HuH-7 (cell line): ENCODE data around the gene CDK5RAP2.

Experiments
- DNase-seq: peaks from one replicate; pipeline ENCODE4 v3.0.0; 2011; ENCODE audit warnings: low spot score

The CDK5RAP2 gene

GRCh38 chr9:120382453-120382852, 197.5 kb downstream of the CDK5RAP2 start:
- no peak for DNase-seq

- no peak for DNase-seq
Observed at GRCh38 chr9:120381839-120382238, 198.1 kb downstream of the CDK5RAP2 start.

- no peak for DNase-seq
Observed at GRCh38 chr9:120379611-120380010, 200.4 kb downstream of the CDK5RAP2 start.

GRCh38 chr9:120378680-120379079, 201.3 kb downstream of the CDK5RAP2 start:
- DNase-seq, result no peak

GRCh38 chr9:120377268-120378159, 202.5 kb downstream of the CDK5RAP2 start:
- DNase-seq, result no peak

GRCh38 chr9:120376101-120376500, 203.9 kb downstream of the CDK5RAP2 start:
- no peak for DNase-seq

GRCh38 chr9:120375316-120375715, 204.7 kb downstream of the CDK5RAP2 start:
- no peak for DNase-seq

GRCh38 chr9:120374817-120375216, 205.2 kb downstream of the CDK5RAP2 start:
- DNase-seq, result no peak

- DNase-seq, result no peak
Observed at GRCh38 chr9:120374239-120374638, 205.7 kb downstream of the CDK5RAP2 start.

GRCh38 chr9:120372040-120372439, 207.9 kb downstream of the CDK5RAP2 start:
- DNase-seq, result no peak

GRCh38 chr9:120369608-120370220, 210.3 kb downstream of the CDK5RAP2 start:
- DNase-seq, result no peak

GRCh38 chr9:120368799-120369198, 211.2 kb downstream of the CDK5RAP2 start:
- DNase-seq, result no peak

- DNase-seq, result no peak
Observed at GRCh38 chr9:120366644-120367019, 213.3 kb downstream of the CDK5RAP2 start.

- no peak for DNase-seq
Observed at GRCh38 chr9:120365386-120365785, 214.6 kb downstream of the CDK5RAP2 start.

GRCh38 chr9:120363697-120364096, 216.3 kb downstream of the CDK5RAP2 start:
- DNase-seq, result no peak

- DNase-seq, result no peak
Observed at GRCh38 chr9:120362446-120362845, 217.5 kb downstream of the CDK5RAP2 start.

- DNase-seq, result no peak
Observed at GRCh38 chr9:120361551-120361950, 218.4 kb downstream of the CDK5RAP2 start.

GRCh38 chr9:120360510-120360909, 219.5 kb downstream of the CDK5RAP2 start:
- no peak for DNase-seq

GRCh38 chr9:120360046-120360445, 219.9 kb downstream of the CDK5RAP2 start:
- no peak for DNase-seq

GRCh38 chr9:120358877-120359276, 221.1 kb downstream of the CDK5RAP2 start:
- DNase-seq, result no peak

- DNase-seq, result no peak
Observed at GRCh38 chr9:120353506-120353905, 226.5 kb downstream of the CDK5RAP2 start.

- no peak for DNase-seq
Observed at GRCh38 chr9:120351106-120351505, 228.9 kb downstream of the CDK5RAP2 start.

GRCh38 chr9:120350596-120350995, 229.4 kb downstream of the CDK5RAP2 start:
- DNase-seq, result no peak
